Right lobe of liver (tissue), 6 donors: ENCODE results near the gene FHIT. TPM values are rescaled to one million over a fixed set of nuclear protein-coding genes. Genes with fewer than 3 reads are reported as not detected.

Source experiments
- ATAC-seq, 4 donors: fragments of 200-7000 bp; cut with Tn5 transposase; one replicate each; pipeline ENCODE4 v1.9.1; 2020; ENCODE audit warnings: mild to moderate bottlenecking in 4 of 4, moderate library complexity in 4 of 4
- DNase-seq, 3 donors: peaks; one replicate each; pipeline ENCODE4 v3.0.0-alpha.2; 2020
- H3K27ac ChIP-seq, 3 donors: fragments of 200-600 bp; one replicate each; pipeline ENCODE4 v1.8.0; 2022
- H3K27me3 ChIP-seq, 2 donors: fragments of 200-600 bp; one replicate each; pipeline ENCODE4 v1.8.0; 2022
- H3K36me3 ChIP-seq, 4 donors: fragments of 200-600 bp; sonication (generic) in 1 of 4; one replicate each; pipeline versions ENCODE4 v1.5.1 to v1.8.0; 2017 to 2022; ENCODE audit warnings: control low read depth in 1 of 4
- H3K4me1 ChIP-seq, 4 donors: fragments of 200-600 bp; sonication (generic) in 1 of 4; one replicate each; pipeline versions ENCODE4 v1.5.1 to v1.8.0; 2017 to 2022; ENCODE audit warnings: control low read depth in 1 of 4
- H3K4me3 ChIP-seq, 3 donors: fragments of 200-600 bp; one replicate each; pipeline ENCODE4 v1.8.0; 2022
- H3K9me3 ChIP-seq, 4 donors: fragments of 200-600 bp; sonication (generic) in 1 of 4; one replicate each; pipeline versions ENCODE4 v1.5.1 to v1.8.0; 2017 to 2022; ENCODE audit warnings: control low read depth in 1 of 4
- CTCF ChIP-seq, 4 donors: fragments of 200-600 bp in 3 of 4; fragments of 450-650 bp in 1 of 4; IDR thresholded peaks; one replicate each; pipeline versions ENCODE4 v1.5.1 to v1.8.0; 2016 to 2022; ENCODE audit warnings: antibody characterized with exemption in 4 of 4, mild to moderate bottlenecking in 2 of 4
- POLR2A ChIP-seq: fragments of 450-650 bp; IDR thresholded peaks from one replicate; pipeline ENCODE4 v1.6.1; 2017; ENCODE audit warnings: antibody characterized with exemption, mild to moderate bottlenecking
- WGBS: methylation state at CpG from one replicate; pipeline ENCODE4 v1.1.6; 2018; ENCODE audit warnings: low coverage, low lambda C conversion rate; ENCODE audit not compliant: insufficient coverage; ENCODE audit errors: missing lambda C conversion rate; 5-methylcytosine and 5-hydroxymethylcytosine counted together
- intact Hi-C, 2 donors: fragments of 100-400 bp; cut with DNase I; formaldehyde crosslinking; loops; one replicate each; pipeline versions ENCODE4 v1.11.2 to v1.14.1; 2022
- total RNA-seq, 6 experiments: library from RNA; depleted of rRNA in 2 of 6; stranded (reverse); fragments of >200 nt in 2 of 6; fragmentation: NEBNext Ultra II Directional in 3 of 6; extraction: Animal tissue kit (Norgen Biotek cat#: 25700) in 3 of 6; gene quantifications; one replicate each; pipeline versions ENCODE4 v1.1.0 to v1.2.4, GENCODE V29; 2016 to 2023
- donor health status: DM: no; HTN: yes; CAD: no.
- donor health status: DM: no; HTN: no; CAD: no.
- donor health status: DM: no; HTN: no; CAD: no.
- donor health status: DM: no; HTN: yes; CAD: no.
- donor health status: DM: no; HTN: yes; CAD: no.

Gene FHIT
- total RNA-seq, 6 experiments from 2014 or later: 6.6 to 11.2 (median 8.0) TPM

GRCh38 chr3:61092870-61093269, 158.4 kb downstream of the FHIT start:
- no peak overlapping the region for H3K4me3 ChIP-seq
- no peak for ATAC-seq
- intact Hi-C loops: no loop called here
- no peak for DNase-seq
- no peaks in the 10 kb centered on the region for H3K36me3 ChIP-seq
- H3K27me3 ChIP-seq: no peaks in the 10 kb centered on the region
- TF ChIP-seq POLR2A (no peak), CTCF (IDR thresholded peaks at IDR 0.05) (no peak)
- WGBS: 74% methylated on average over 4 of the region's 4 CpGs
- H3K27ac ChIP-seq: no peak overlapping the region
- no peaks in the 10 kb centered on the region for H3K4me1 ChIP-seq
- H3K9me3 ChIP-seq: no peaks in the 10 kb centered on the region

- no peak overlapping the region for H3K4me3 ChIP-seq
- no peak for ATAC-seq
- TF ChIP-seq POLR2A (no peak), CTCF (IDR thresholded peaks at IDR 0.05) (no peak)
- H3K27me3 ChIP-seq: no peaks in the 10 kb centered on the region
- no peaks in the 10 kb centered on the region for H3K4me1 ChIP-seq
- H3K27ac ChIP-seq: no peak overlapping the region
- no peaks in the 10 kb centered on the region for H3K36me3 ChIP-seq
- WGBS: 68% methylated on average over 6 of the region's 6 CpGs
- intact Hi-C loops: no loop called here
- DNase-seq: no peak
- H3K9me3 ChIP-seq: no peaks in the 10 kb centered on the region
Observed at GRCh38 chr3:61090389-61091169, 160.7 kb downstream of the FHIT start.

GRCh38 chr3:61087465-61087864, 163.8 kb downstream of the FHIT start:
- intact Hi-C loops: no loop called here
- no peaks in the 10 kb centered on the region for H3K36me3 ChIP-seq
- H3K4me3 ChIP-seq: no peak overlapping the region
- DNase-seq (no peak), ATAC-seq (no peak)
- TF ChIP-seq CTCF (IDR thresholded peaks at IDR 0.05): no peak
- TF ChIP-seq POLR2A: no peak
- no peak overlapping the region for H3K27ac ChIP-seq
- no peaks in the 10 kb centered on the region for H3K9me3 ChIP-seq
- no peaks in the 10 kb centered on the region for H3K4me1 ChIP-seq
- 96% methylated on average over 2 of the region's 2 CpGs for WGBS
- H3K27me3 ChIP-seq: no peaks in the 10 kb centered on the region

GRCh38 chr3:61081554-61081953, 169.7 kb downstream of the FHIT start:
- Histone ChIP-seq H3K4me1 (no peaks in the 10 kb centered on the region), H3K9me3 (no peaks in the 10 kb centered on the region), H3K27me3 (no peaks in the 10 kb centered on the region), H3K4me3 (no peak overlapping the region), H3K27ac (no peak overlapping the region), H3K36me3 (no peaks in the 10 kb centered on the region)
- intact Hi-C loops: no loop called here
- ATAC-seq (no peak), DNase-seq (no peak)
- TF ChIP-seq POLR2A: no peak
- TF ChIP-seq CTCF (IDR thresholded peaks at IDR 0.05): no peak
- 87% methylated on average over 3 of the region's 3 CpGs for WGBS
